Lower leg skin (tissue), 3 donors: Measurements from ENCODE around the gene LILRB2.

Experiments used
- POLR2A ChIP-seq, 2 donors: fragments of 450-650 bp; IDR thresholded peaks; one replicate each; pipeline ENCODE4 v1.6.1; 2016 to 2017; ENCODE audit warnings: antibody characterized with exemption in 2 of 2, mild to moderate bottlenecking in 1 of 2, moderate library complexity in 1 of 2
- TF ChIP-seq, protein P1 (sequence below), 3 donors: fragments of 450-650 bp; IDR thresholded peaks; one replicate each; pipeline ENCODE4 v1.5.1; 2016; ENCODE audit warnings: antibody characterized with exemption in 3 of 3, mild to moderate bottlenecking in 3 of 3, moderate library complexity in 2 of 3

- TF ChIP-seq, protein P1, sequence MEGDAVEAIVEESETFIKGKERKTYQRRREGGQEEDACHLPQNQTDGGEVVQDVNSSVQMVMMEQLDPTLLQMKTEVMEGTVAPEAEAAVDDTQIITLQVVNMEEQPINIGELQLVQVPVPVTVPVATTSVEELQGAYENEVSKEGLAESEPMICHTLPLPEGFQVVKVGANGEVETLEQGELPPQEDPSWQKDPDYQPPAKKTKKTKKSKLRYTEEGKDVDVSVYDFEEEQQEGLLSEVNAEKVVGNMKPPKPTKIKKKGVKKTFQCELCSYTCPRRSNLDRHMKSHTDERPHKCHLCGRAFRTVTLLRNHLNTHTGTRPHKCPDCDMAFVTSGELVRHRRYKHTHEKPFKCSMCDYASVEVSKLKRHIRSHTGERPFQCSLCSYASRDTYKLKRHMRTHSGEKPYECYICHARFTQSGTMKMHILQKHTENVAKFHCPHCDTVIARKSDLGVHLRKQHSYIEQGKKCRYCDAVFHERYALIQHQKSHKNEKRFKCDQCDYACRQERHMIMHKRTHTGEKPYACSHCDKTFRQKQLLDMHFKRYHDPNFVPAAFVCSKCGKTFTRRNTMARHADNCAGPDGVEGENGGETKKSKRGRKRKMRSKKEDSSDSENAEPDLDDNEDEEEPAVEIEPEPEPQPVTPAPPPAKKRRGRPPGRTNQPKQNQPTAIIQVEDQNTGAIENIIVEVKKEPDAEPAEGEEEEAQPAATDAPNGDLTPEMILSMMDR (IDR thresholded peaks at IDR 0.05) = no peak
- TF ChIP-seq POLR2A (IDR thresholded peaks at IDR 0.05) = no peak
Observed at GRCh38 chr19:54256250-54257115, 24.4 kb downstream of the LILRB2 start.
